GM23338 (cell line): Measurements from ENCODE around the gene L3MBTL4. TPM values are rescaled to one million over a fixed set of nuclear protein-coding genes. Genes with fewer than 3 reads are reported as not detected.

ENCODE experiments used
- ATAC-seq: fragments of 200-7000 bp; cut with Tn5 transposase; 3 replicates; pipeline ENCODE4 v1.9.1; 2020
- DNase-seq: peaks from one replicate; pipeline ENCODE4 v3.0.0-alpha.2; 2015; ENCODE audit warnings: low spot score
- H2AFZ ChIP-seq: fragments of 200-600 bp; sonication (generic); 2 replicates; pipeline ENCODE4 v1.8.0; 2016; ENCODE audit warnings: antibody characterized with exemption, mild to moderate bottlenecking, moderate library complexity
- H3F3A ChIP-seq: fragments of 200-600 bp; sonication (generic); replicated peaks from 2 replicates; pipeline ENCODE4 v1.8.0; 2017; ENCODE audit warnings: antibody characterized with exemption, mixed run types, low read depth
- H3K27ac ChIP-seq: fragments of 200-600 bp; sonication (generic); 2 replicates; pipeline ENCODE4 v1.6.1; 2016; ENCODE audit warnings: low read depth
- H3K27me3 ChIP-seq: fragments of 200-600 bp; sonication (generic); 2 replicates; pipeline ENCODE4 v1.8.0; 2016; ENCODE audit warnings: mild to moderate bottlenecking, mixed run types, moderate library complexity; ENCODE audit not compliant: insufficient read depth
- H3K36me3 ChIP-seq: fragments of 200-600 bp; sonication (generic); 2 replicates; pipeline ENCODE4 v1.8.0; 2016; ENCODE audit warnings: mild to moderate bottlenecking; ENCODE audit not compliant: insufficient read depth
- H3K4me1 ChIP-seq: fragments of 200-600 bp; sonication (generic); 2 replicates; pipeline ENCODE4 v1.8.0; 2016; ENCODE audit warnings: mild to moderate bottlenecking, moderate library complexity; ENCODE audit not compliant: insufficient read depth
- H3K4me2 ChIP-seq: fragments of 200-600 bp; sonication (generic); 2 replicates; pipeline ENCODE4 v1.7.1; 2017; ENCODE audit warnings: mixed run types
- H3K4me3 ChIP-seq: fragments of 200-600 bp; sonication (generic); 2 replicates; pipeline ENCODE4 v1.6.1; 2016; ENCODE audit warnings: mixed run types
- H3K79me2 ChIP-seq: fragments of 200-600 bp; sonication (generic); replicated peaks from 2 replicates; pipeline ENCODE4 v1.8.0; 2017; ENCODE audit warnings: mild to moderate bottlenecking; ENCODE audit not compliant: insufficient read depth
- H3K9me2 ChIP-seq: fragments of 200-600 bp; sonication (generic); 2 replicates; pipeline ENCODE4 v1.8.0; 2017; ENCODE audit not compliant: insufficient read depth
- H4K20me1 ChIP-seq: fragments of 200-600 bp; sonication (generic); replicated peaks from 2 replicates; pipeline ENCODE4 v1.8.0; 2017; ENCODE audit warnings: mild to moderate bottlenecking; ENCODE audit not compliant: insufficient read depth
- H3K27ac Mint-ChIP-seq: 2 replicates; pipeline ENCODE4 v1.8.0; 2020; ENCODE audit warnings: inconsistent platforms, mild to moderate bottlenecking, moderate library complexity, mixed read lengths
- H3K27me3 Mint-ChIP-seq: 3 replicates; pipeline ENCODE4 v1.8.0; 2022; ENCODE audit warnings: low read depth, mild to moderate bottlenecking, moderate library complexity, mixed read lengths, inconsistent platforms; ENCODE audit not compliant: insufficient read depth, poor library complexity
- H3K36me3 Mint-ChIP-seq: 3 replicates; pipeline ENCODE4 v1.8.0; 2021; ENCODE audit warnings: low read depth, mild to moderate bottlenecking, inconsistent platforms, moderate library complexity, mixed read lengths
- H3K4me1 Mint-ChIP-seq: 3 replicates; pipeline ENCODE4 v1.8.0; 2020; ENCODE audit warnings: mild to moderate bottlenecking, inconsistent platforms, mixed read lengths
- H3K4me3 Mint-ChIP-seq: 3 replicates; pipeline ENCODE4 v1.8.0; 2021; ENCODE audit warnings: moderate library complexity, mild to moderate bottlenecking, inconsistent platforms, mixed read lengths
- H3K9me3 Mint-ChIP-seq: 3 replicates; pipeline ENCODE4 v1.8.0; 2020; ENCODE audit warnings: moderate library complexity, mild to moderate bottlenecking, inconsistent platforms, mixed read lengths
- CREB1 ChIP-seq: fragments of 250-450 bp; sonication (Bioruptor Pico); IDR thresholded peaks from 2 replicates; pipeline ENCODE4 v1.5.0; 2020; ENCODE audit warnings: low read depth, mild to moderate bottlenecking, moderate library complexity
- EZH2 ChIP-seq: fragments of 200-600 bp; sonication (generic); IDR thresholded peaks from one replicate; pipeline ENCODE4 v1.8.0; 2017; ENCODE audit warnings: antibody characterized with exemption, mild to moderate bottlenecking, low read depth; ENCODE audit not compliant: unreplicated experiment
- EZH2phosphoT487 ChIP-seq: fragments of 200-600 bp; sonication (generic); IDR thresholded peaks from one replicate; pipeline ENCODE4 v1.8.1; 2018; ENCODE audit warnings: antibody characterized with exemption; ENCODE audit not compliant: unreplicated experiment
- JUNB ChIP-seq: IDR thresholded peaks from one replicate; pipeline ENCODE4 v1.6.1; 2016; ENCODE audit warnings: antibody characterized with exemption; ENCODE audit not compliant: unreplicated experiment
- NANOG ChIP-seq: IDR thresholded peaks from 2 replicates; pipeline ENCODE4 v1.6.1; 2016; ENCODE audit warnings: antibody characterized with exemption, borderline replicate concordance
- POLR2AphosphoS5 ChIP-seq: IDR thresholded peaks from 2 replicates; pipeline ENCODE4 v1.6.1; 2016; ENCODE audit warnings: antibody characterized with exemption, low read depth
- ZNF114 ChIP-seq: fragments of 250-450 bp; sonication (Bioruptor Pico); IDR thresholded peaks from 2 replicates; pipeline ENCODE4 v1.5.0; 2020; ENCODE audit warnings: mild to moderate bottlenecking, moderate library complexity
- ZNF331 ChIP-seq: fragments of 250-450 bp; sonication (Bioruptor Pico); IDR thresholded peaks from 2 replicates; pipeline ENCODE4 v1.5.0; 2020; ENCODE audit warnings: low read depth, mild to moderate bottlenecking, moderate library complexity
- polyA plus RNA-seq: library from polyadenylated mRNA; unstranded; fragments of >200 nt; fragmentation: Nextera tagmentation; extraction: Ambion mirVana; gene quantifications from 2 replicates; pipeline ENCODE4 v1.2.1, GENCODE V29; 2016
- total RNA-seq: library from RNA; depleted of rRNA; stranded (reverse); fragments of >200 nt; shearing (Covaris generic); gene quantifications from 2 replicates; pipeline ENCODE4 v1.2.3, GENCODE V29; 2014
- TF ChIP-seq, protein P1 (sequence below): IDR thresholded peaks from one replicate; pipeline ENCODE4 v1.6.1; 2018; ENCODE audit warnings: antibody characterized with exemption; ENCODE audit not compliant: unreplicated experiment
- TF ChIP-seq, protein P2 (sequence below): IDR thresholded peaks from 2 replicates; pipeline ENCODE4 v1.6.1; 2016; ENCODE audit warnings: antibody characterized with exemption
- TF ChIP-seq, protein P3 (sequence below), 2 experiments: fragments of 200-600 bp in 1 of 2; sonication (generic) in 1 of 2; conservative IDR thresholded peaks; 2 replicates each; pipeline versions ENCODE4 v1.5.1 to v1.6.1; 2016 to 2017; ENCODE audit warnings: antibody characterized with exemption in 2 of 2, low read depth in 2 of 2, mild to moderate bottlenecking in 2 of 2, moderate library complexity in 1 of 2

The L3MBTL4 gene
- total and polyA plus RNA-seq, 2 experiments from 2014 or later: 0.48 to 2.8 TPM

DNA sequence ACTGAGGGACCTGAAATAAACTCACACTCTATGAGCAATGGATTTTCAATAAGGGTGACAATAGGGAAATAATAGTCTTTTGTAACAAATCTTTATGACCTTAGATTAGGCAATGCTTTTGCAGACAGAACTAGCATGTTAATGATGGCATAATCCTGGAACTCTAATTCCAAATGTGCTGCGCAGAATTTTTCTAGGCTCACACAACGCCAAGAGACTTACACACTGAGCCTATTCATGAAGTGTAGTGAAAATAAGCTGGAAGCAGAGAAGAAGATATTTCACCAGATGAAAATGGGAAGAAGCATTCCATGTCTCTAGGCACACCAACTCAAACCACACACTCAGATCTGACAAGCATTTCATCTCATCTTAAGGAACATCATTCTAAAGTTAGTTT, 178.5 kb downstream of the L3MBTL4 start:
- TF ChIP-seq NANOG (no peak), CREB1 (CRISPR knock-in tag) (no peak), POLR2AphosphoS5 (no peak)
- TF ChIP-seq, protein P1, sequence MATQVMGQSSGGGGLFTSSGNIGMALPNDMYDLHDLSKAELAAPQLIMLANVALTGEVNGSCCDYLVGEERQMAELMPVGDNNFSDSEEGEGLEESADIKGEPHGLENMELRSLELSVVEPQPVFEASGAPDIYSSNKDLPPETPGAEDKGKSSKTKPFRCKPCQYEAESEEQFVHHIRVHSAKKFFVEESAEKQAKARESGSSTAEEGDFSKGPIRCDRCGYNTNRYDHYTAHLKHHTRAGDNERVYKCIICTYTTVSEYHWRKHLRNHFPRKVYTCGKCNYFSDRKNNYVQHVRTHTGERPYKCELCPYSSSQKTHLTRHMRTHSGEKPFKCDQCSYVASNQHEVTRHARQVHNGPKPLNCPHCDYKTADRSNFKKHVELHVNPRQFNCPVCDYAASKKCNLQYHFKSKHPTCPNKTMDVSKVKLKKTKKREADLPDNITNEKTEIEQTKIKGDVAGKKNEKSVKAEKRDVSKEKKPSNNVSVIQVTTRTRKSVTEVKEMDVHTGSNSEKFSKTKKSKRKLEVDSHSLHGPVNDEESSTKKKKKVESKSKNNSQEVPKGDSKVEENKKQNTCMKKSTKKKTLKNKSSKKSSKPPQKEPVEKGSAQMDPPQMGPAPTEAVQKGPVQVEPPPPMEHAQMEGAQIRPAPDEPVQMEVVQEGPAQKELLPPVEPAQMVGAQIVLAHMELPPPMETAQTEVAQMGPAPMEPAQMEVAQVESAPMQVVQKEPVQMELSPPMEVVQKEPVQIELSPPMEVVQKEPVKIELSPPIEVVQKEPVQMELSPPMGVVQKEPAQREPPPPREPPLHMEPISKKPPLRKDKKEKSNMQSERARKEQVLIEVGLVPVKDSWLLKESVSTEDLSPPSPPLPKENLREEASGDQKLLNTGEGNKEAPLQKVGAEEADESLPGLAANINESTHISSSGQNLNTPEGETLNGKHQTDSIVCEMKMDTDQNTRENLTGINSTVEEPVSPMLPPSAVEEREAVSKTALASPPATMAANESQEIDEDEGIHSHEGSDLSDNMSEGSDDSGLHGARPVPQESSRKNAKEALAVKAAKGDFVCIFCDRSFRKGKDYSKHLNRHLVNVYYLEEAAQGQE: no peak
- TF ChIP-seq, protein P2, sequence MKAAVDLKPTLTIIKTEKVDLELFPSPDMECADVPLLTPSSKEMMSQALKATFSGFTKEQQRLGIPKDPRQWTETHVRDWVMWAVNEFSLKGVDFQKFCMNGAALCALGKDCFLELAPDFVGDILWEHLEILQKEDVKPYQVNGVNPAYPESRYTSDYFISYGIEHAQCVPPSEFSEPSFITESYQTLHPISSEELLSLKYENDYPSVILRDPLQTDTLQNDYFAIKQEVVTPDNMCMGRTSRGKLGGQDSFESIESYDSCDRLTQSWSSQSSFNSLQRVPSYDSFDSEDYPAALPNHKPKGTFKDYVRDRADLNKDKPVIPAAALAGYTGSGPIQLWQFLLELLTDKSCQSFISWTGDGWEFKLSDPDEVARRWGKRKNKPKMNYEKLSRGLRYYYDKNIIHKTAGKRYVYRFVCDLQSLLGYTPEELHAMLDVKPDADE: no peak
- peaks cover 9% of the 10 kb centered on the region; the same call in 2 of the 3 replicates for H3K4me1 Mint-ChIP-seq
- no peaks in the 10 kb centered on the region for H3K79me2 ChIP-seq
- no peaks in the 10 kb centered on the region for H3K36me3 ChIP-seq
- peaks cover 2% of the 10 kb centered on the region; the same call in 1 of the 3 replicates for H3K9me3 Mint-ChIP-seq
- peaks cover 2% of the 10 kb centered on the region for H3K27me3 Mint-ChIP-seq
- H3K27ac ChIP-seq: no peak overlapping the region
- H3K27me3 ChIP-seq: no peaks in the 10 kb centered on the region
- 0 out of 2 replicates have a peak, but pooled peaks cover 5% of the 10 kb centered on the region for H3K9me2 ChIP-seq
- no peaks in the 10 kb centered on the region; the same call in 2 of the 3 replicates for H3K36me3 Mint-ChIP-seq
- H3K27ac Mint-ChIP-seq: no peak overlapping the region
- no peak overlapping the region for H2AFZ ChIP-seq
- H3K4me1 ChIP-seq: peaks cover 4% of the 10 kb centered on the region; the same call in 1 of the 2 replicates
- H3K4me3 ChIP-seq: no peak overlapping the region
- H3K4me3 Mint-ChIP-seq: no peak overlapping the region
- DNase-seq (no peak), ATAC-seq (no peak)
- no peaks in the 10 kb centered on the region for H4K20me1 ChIP-seq
- no peaks in the 10 kb centered on the region for H3F3A ChIP-seq
- no peak overlapping the region for H3K4me2 ChIP-seq

DNA sequence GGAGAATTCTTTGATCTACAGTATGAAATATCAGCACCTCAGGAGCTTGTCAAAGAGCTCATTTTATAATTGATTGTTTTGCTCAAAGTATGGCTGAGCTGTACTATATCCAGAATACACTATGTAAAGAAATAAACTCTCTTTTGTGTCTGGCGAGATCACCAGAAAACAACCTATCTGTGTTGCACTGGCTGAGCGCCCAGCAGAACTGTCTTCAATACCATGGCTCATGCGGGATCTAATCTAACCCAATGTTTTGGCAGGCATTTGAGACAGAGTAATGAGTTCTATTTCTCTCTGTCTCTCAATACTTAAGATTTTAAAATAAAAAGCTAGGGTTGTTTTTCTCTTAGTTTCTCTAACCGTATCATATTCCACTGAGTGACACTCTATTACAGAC, 192.4 kb downstream of the L3MBTL4 start:
- Mint-ChIP-seq H3K27me3 (peaks cover 2% of the 10 kb centered on the region), H3K4me1 (no peaks in the 10 kb centered on the region), H3K4me3 (no peak overlapping the region), H3K9me3 (no peaks in the 10 kb centered on the region), H3K36me3 (no peaks in the 10 kb centered on the region), H3K27ac (no peak overlapping the region)
- H3F3A ChIP-seq: no peaks in the 10 kb centered on the region
- no peak overlapping the region for H3K4me2 ChIP-seq
- DNase-seq (no peak), ATAC-seq (no peak)
- no peaks in the 10 kb centered on the region for H3K9me2 ChIP-seq
- H3K79me2 ChIP-seq: no peaks in the 10 kb centered on the region
- H3K27me3 ChIP-seq: no peaks in the 10 kb centered on the region
- H4K20me1 ChIP-seq: no peaks in the 10 kb centered on the region
- H3K4me1 ChIP-seq: peaks cover 4% of the 10 kb centered on the region; the same call in 1 of the 2 replicates
- H3K36me3 ChIP-seq: no peaks in the 10 kb centered on the region
- H3K4me3 ChIP-seq: no peak overlapping the region
- H2AFZ ChIP-seq: no peak overlapping the region
- H3K27ac ChIP-seq: no peak overlapping the region
- TF ChIP-seq, protein P3, sequence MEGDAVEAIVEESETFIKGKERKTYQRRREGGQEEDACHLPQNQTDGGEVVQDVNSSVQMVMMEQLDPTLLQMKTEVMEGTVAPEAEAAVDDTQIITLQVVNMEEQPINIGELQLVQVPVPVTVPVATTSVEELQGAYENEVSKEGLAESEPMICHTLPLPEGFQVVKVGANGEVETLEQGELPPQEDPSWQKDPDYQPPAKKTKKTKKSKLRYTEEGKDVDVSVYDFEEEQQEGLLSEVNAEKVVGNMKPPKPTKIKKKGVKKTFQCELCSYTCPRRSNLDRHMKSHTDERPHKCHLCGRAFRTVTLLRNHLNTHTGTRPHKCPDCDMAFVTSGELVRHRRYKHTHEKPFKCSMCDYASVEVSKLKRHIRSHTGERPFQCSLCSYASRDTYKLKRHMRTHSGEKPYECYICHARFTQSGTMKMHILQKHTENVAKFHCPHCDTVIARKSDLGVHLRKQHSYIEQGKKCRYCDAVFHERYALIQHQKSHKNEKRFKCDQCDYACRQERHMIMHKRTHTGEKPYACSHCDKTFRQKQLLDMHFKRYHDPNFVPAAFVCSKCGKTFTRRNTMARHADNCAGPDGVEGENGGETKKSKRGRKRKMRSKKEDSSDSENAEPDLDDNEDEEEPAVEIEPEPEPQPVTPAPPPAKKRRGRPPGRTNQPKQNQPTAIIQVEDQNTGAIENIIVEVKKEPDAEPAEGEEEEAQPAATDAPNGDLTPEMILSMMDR (conservative IDR thresholded peaks at IDR 0.05; ENCODE audit: low read depth in 2 of 2): no peak
- no peak for TF ChIP-seq ZNF331 (CRISPR knock-in tag)
- no peak for TF ChIP-seq EZH2
- TF ChIP-seq, protein P2: no peak
- no peak for TF ChIP-seq EZH2phosphoT487
- TF ChIP-seq ZNF114: no peak
- TF ChIP-seq, protein P1: no peak
- no peak for TF ChIP-seq CREB1 (CRISPR knock-in tag)
- TF ChIP-seq JUNB: no peak
